Fibroblast of the aortic adventitia (primary cell): Measurements from ENCODE around the gene HOXD1. TPM values are rescaled to one million over a fixed set of nuclear protein-coding genes. Genes with fewer than 3 reads are reported as not detected.

ENCODE experiments used
- DNase-seq: peaks from one replicate; pipeline ENCODE4 v3.0.0-alpha.2; 2010; ENCODE audit warnings: low read depth
- H3K4me3 ChIP-seq: 2 replicates; pipeline ENCODE4 v1.5.1; 2011; ENCODE audit warnings: low read depth, mild to moderate bottlenecking, control low read depth, low read length, moderate library complexity
- total RNA-seq: library from RNA; depleted of rRNA; stranded (reverse); fragments of >200 nt; gene quantifications from 2 replicates; pipeline ENCODE4 v1.2.3, GENCODE V29; 2012; ENCODE audit warnings: low replicate concordance
- TF ChIP-seq, protein P1 (sequence below): IDR thresholded peaks from 2 replicates; pipeline ENCODE4 v1.5.1; 2011; ENCODE audit warnings: mild to moderate bottlenecking, low read length, control low read depth, inconsistent platforms; ENCODE audit not compliant: insufficient read depth

Gene HOXD1
- not detected in 2 replicates for total RNA-seq

DNA sequence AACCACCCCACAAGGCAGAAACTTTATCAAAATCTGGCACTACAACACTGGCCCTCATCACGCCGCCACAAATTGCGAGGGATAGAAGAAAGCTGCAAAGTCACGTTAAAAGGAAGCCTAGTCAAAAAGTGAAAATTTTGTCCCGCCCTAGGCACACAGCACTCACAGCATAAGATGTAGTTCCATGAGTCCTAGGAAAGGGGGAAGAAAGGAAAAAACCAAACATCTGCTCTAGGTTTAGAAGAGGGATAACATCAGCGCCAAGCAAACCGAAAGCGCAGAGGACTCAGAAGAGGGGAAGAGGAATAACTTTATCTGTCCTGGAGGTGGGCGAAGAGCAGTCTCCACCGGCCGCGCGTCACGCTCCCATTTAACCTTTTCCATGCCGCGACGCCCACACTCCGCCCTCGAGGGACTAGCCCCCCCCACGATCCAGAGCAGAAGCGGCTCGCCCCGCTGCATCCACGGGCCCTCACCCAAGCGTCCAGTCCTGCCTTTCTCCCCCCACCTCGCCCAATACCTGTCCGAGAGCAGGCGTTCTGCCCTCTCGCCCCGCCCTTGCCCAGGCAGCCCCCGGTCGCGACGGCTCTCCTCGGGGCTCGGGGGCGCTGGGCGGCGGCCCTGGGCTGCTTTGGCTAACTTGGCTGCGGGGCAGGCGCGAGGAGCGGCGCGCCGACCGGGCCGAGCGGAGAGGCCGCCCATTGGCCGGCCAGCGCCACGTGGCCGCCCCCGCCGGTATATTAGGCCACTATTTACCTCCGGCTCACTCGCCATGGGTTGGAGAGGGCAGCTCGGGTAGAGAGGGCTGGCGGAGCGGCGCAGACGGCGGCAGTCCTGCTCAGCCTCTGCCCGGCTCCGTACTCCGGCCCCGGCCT lies at the start of gene HOXD1:
HOXD1 (plus strand) TSS at position 770 of the 875 bp plus-strand sequence. CDS start 134 bp downstream, outside the sequence.
- H3K4me3 ChIP-seq = peak within 1 kb of the TSS; percentile 57
- DNase-seq = peak; percentile 5
- TF ChIP-seq, protein P1, sequence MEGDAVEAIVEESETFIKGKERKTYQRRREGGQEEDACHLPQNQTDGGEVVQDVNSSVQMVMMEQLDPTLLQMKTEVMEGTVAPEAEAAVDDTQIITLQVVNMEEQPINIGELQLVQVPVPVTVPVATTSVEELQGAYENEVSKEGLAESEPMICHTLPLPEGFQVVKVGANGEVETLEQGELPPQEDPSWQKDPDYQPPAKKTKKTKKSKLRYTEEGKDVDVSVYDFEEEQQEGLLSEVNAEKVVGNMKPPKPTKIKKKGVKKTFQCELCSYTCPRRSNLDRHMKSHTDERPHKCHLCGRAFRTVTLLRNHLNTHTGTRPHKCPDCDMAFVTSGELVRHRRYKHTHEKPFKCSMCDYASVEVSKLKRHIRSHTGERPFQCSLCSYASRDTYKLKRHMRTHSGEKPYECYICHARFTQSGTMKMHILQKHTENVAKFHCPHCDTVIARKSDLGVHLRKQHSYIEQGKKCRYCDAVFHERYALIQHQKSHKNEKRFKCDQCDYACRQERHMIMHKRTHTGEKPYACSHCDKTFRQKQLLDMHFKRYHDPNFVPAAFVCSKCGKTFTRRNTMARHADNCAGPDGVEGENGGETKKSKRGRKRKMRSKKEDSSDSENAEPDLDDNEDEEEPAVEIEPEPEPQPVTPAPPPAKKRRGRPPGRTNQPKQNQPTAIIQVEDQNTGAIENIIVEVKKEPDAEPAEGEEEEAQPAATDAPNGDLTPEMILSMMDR = no peak

DNA sequence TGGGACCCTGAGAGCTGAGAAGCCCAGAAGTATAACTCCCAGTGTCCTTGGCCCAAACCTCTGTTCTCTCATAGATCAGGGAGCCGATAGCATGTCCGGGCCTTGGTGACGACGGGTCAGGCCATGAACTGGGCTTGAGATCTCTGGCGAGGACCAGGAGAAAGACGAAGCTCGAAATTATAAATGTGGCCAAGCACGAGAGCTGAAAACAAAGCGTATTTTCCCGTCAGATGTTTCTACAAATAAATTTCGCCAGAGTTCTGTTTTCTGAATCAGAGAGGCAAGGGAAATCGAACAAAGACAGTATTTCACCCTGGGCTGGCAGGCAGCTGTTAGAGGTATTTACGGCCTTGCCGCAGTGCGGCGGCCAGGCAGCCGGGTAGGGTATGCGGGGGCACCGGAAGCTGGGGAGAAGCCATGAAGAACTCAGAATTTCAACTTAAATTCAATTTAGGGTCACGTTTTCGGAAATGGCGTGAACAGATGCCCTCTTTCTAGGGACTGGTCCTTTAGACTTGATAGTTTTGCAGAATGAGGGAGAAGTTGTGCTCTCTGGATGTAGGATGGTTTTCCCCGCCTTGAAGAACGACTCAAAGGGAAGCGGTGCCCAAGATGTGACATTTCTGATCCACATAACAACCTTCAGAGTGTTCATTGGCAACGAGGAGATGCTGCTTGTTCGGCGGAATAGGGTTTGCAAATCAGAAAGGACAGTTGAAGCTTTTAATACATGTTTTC lies 49.4 kb upstream of the HOXD1 start:
- H3K4me3 ChIP-seq = no peak overlapping the region
- no peak for DNase-seq
- TF ChIP-seq, protein P1 = no peak

DNA sequence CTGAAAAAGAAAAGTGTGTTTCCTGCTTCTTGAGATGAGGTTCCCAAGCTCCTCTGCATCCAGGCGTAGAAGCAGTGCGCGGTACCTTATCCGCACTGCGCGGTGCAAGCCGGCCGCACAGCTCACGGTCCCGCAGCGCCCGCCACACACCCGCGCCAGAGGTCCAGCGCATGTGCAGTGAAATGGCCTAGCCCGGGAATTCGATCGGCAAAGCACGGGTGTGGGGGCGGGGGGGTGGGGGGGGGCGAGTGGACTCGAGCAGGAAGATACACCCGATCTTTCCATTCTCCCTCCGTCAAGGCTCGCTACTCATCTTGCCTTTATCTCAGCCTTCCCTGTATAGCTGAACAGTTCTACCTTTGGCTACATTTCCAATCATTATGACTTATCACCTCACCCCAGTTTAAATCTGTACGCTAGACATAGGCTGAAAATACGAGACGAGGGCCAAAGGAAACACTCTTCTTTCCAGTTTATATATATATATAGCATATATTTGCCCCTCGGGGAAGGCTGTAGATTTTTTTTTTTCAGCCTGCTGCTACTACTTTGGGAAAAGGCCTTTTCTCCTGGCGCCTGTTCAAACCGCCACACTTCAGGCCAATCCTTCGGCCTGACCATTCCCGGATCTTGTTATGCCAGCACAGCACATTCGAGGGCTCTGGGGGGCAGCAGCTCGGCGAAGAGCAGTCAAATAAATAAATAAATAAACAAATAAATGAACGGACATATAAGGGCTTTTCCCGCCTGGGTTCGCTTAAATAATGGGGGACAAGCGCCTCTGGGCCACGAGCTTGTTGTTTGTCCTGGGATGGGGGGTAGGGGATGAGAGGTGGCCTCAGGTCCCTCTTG lies 48.6 kb upstream of the HOXD1 start:
- H3K4me3 ChIP-seq = peak overlapping the region; percentile 33
- TF ChIP-seq, protein P1 = no peak
- DNase-seq = no peak

DNA sequence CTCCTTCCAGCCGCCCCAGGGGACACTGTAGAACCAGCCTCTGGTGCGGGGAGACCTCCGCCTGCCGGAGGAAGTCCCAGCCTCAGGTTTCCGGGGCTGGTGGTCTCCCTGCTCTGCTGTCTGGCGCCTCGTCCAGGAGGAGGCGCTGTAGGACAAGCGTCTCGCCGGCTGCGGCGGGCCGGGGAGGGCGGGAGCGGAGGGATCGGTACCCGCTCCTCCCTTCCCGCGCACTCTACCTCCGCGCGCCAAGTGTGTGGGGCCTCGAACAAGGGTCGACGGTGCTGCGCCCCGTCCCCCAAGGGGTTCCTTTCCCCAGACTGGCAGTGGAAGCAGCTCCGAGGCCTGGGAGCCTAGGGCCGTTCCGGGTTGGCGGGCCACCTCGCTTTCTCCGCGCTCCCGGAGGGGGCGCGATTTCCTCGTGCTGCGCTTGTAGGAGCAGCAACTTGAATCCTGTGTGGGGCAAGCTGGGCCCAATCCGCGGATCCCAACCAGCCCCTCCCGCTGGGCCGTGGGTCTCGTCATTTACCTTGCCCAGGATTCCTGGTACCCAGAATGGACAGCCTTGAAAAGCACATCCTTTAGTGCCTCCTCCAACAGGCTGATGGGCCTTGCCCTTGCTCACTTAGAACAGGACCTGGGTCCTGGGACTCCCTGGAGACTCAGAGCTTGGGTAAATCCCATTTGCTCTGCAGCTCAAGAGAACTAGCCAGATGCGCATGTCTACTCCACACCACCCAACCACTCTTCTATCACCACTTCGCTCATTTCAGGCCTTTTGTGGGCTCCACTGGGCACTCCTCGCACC lies 47.8 kb upstream of the HOXD1 start:
- peak; percentile 47 for DNase-seq
- TF ChIP-seq, protein P1 = peak; percentile 81
- H3K4me3 ChIP-seq = peak overlapping the region; percentile 67

DNA sequence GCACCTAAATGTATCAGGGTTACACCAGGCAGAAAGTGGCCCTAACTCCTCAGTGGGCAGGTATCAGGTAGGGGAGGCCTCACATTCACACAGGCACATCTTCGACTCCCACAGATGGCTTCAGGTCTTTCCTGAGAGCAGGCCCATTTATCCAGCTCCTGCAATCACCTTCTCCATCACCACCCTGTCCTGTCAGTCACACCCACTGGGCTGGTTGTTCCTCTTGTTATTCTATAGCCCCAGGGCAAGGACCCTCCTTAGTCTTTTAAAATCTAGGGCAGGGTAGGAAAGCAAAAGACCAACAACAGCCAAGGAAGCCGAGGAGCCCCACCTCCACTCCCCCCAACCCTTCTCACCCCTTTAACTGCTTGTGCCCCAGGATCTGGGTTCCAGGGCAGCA lies 46.2 kb upstream of the HOXD1 start:
- no peak overlapping the region for H3K4me3 ChIP-seq
- DNase-seq = no peak
- TF ChIP-seq, protein P1 = no peak
